H1 (cell line): ENCODE results near the gene POLA1. TPM values are rescaled to one million over a fixed set of nuclear protein-coding genes. Genes with fewer than 3 reads are reported as not detected.

Source experiments
- CTCF ChIA-PET: fragments of 300-600 bp; sonication (Branson Sonifier 250); formaldehyde crosslinking; loops from one replicate; lab custom pipeline; 2021; ENCODE audit not compliant: partially characterized antibody; lab: Charles Lee
- POLR2A ChIA-PET: fragments of 300-600 bp; sonication (Branson Sonifier 250); formaldehyde crosslinking; loops from one replicate; lab custom pipeline; 2021; ENCODE audit warnings: inconsistent platforms; ENCODE audit not compliant: partially characterized antibody; lab: Charles Lee
- DNase-seq, 2 experiments: peaks; one replicate each; pipeline versions ENCODE4 v3.0.0 to v3.0.0-alpha.2; 2010 to 2022; ENCODE audit warnings: low spot score in 2 of 2, low read depth in 1 of 2, mixed read lengths in 1 of 2
- FAIRE-seq: peaks from 2 replicates; lab custom pipeline; 2011; peaks lifted over from hg19 to GRCh38; lab: Jason Lieb, UNC
- H2AFZ ChIP-seq: 2 replicates; pipeline ENCODE4 v1.8.1; 2012; ENCODE audit warnings: low read length, inconsistent platforms
- H2AK5ac ChIP-seq: 2 replicates; pipeline ENCODE4 v1.6.1; 2013; ENCODE audit warnings: low read depth, low read length
- H2BK120ac ChIP-seq: replicated peaks from 2 replicates; pipeline ENCODE3; 2013; ENCODE audit warnings: low read depth, low read length, inconsistent platforms
- H2BK12ac ChIP-seq: 2 replicates; pipeline ENCODE4 v1.6.1; 2013; ENCODE audit warnings: low read depth, low read length
- H2BK15ac ChIP-seq: 2 replicates; pipeline ENCODE4 v1.6.1; 2013; ENCODE audit warnings: low read length
- H2BK20ac ChIP-seq: 2 replicates; pipeline ENCODE4 v1.6.1; 2013; ENCODE audit warnings: low read length
- H2BK5ac ChIP-seq: 2 replicates; pipeline ENCODE4 v1.6.1; 2013; ENCODE audit warnings: low read depth, low read length
- H3K14ac ChIP-seq: 2 replicates; pipeline ENCODE4 v1.6.1; 2013; ENCODE audit warnings: inconsistent platforms; ENCODE audit not compliant: insufficient read length
- H3K18ac ChIP-seq: 2 replicates; pipeline ENCODE4 v1.6.1; 2013; ENCODE audit warnings: low read length; ENCODE audit errors: extremely low read depth
- H3K23ac ChIP-seq: 2 replicates; pipeline ENCODE4 v1.6.1; 2013; ENCODE audit warnings: inconsistent platforms; ENCODE audit not compliant: insufficient read length
- H3K23me2 ChIP-seq: 2 replicates; pipeline ENCODE4 v1.6.1; 2013; ENCODE audit warnings: low read depth, low read length
- H3K27ac ChIP-seq: 2 replicates; pipeline ENCODE4 v1.6.1; 2011; ENCODE audit warnings: low read depth, low read length, inconsistent platforms
- H3K27me3 ChIP-seq, 4 experiments: replicated peaks in 1 of 4; 1 replicate in 1 of 4; 2 replicates in 3 of 4; pipeline versions ENCODE4 v1.6.1 to v1.8.1; 2011 to 2013; ENCODE audit warnings: low read length in 3 of 4, mild to moderate bottlenecking in 3 of 4, inconsistent platforms in 2 of 4, mixed read lengths in 2 of 4, moderate library complexity in 1 of 4; ENCODE audit not compliant: control insufficient read depth in 3 of 4, insufficient read depth in 3 of 4; ENCODE audit errors: extremely low read depth in 1 of 4
- H3K36me3 ChIP-seq, 4 experiments: 2 replicates each; pipeline versions ENCODE4 v1.6.1 to v1.8.1; 2011 to 2013; ENCODE audit warnings: mild to moderate bottlenecking in 4 of 4, low read length in 3 of 4, moderate library complexity in 2 of 4, control low read depth in 1 of 4, inconsistent platforms in 1 of 4; ENCODE audit not compliant: insufficient read depth in 4 of 4, control insufficient read depth in 2 of 4
- H3K4ac ChIP-seq: replicated peaks from 2 replicates; pipeline ENCODE3; 2013; ENCODE audit warnings: low read length, low read depth, mixed read lengths, inconsistent platforms; ENCODE audit not compliant: insufficient read length
- H3K4me1 ChIP-seq, 4 experiments: replicated peaks in 1 of 4; 1 replicate in 1 of 4; 2 replicates in 3 of 4; pipeline versions ENCODE4 v1.6.1 to v1.8.1; 2011 to 2013; ENCODE audit warnings: low read length in 3 of 4, inconsistent platforms in 2 of 4, mixed read lengths in 1 of 4; ENCODE audit not compliant: insufficient read depth in 4 of 4, control insufficient read depth in 3 of 4
- H3K4me2 ChIP-seq, 2 experiments: 2 replicates each; pipeline versions ENCODE4 v1.6.1 to v1.8.1; 2011 to 2013; ENCODE audit warnings: low read depth in 2 of 2, low read length in 2 of 2, control low read depth in 1 of 2, inconsistent platforms in 1 of 2, mild to moderate bottlenecking in 1 of 2; ENCODE audit not compliant: insufficient read depth in 1 of 2
- H3K4me3 ChIP-seq, 4 experiments: fragments of 200-600, 300-600 bp in 1 of 4; sonication (generic), shearing (Covaris generic), sonication (Bioruptor Twin) in 1 of 4; 2 replicates each; pipeline versions ENCODE4 v1.5.1 to v1.8.1; 2011 to 2016; ENCODE audit warnings: low read length in 4 of 4, low read depth in 3 of 4, control low read depth in 2 of 4, inconsistent platforms in 2 of 4, mild to moderate bottlenecking in 2 of 4, mixed read lengths in 1 of 4, moderate library complexity in 1 of 4; ENCODE audit not compliant: insufficient read depth in 2 of 4; ENCODE audit errors: extremely low read depth in 1 of 4
- H3K56ac ChIP-seq: replicated peaks from 2 replicates; pipeline ENCODE3; 2013; ENCODE audit warnings: low read depth, mild to moderate bottlenecking, mixed read lengths, low read length, inconsistent platforms; ENCODE audit not compliant: insufficient read length
- H3K79me1 ChIP-seq: 2 replicates; pipeline ENCODE4 v1.6.1; 2013; ENCODE audit warnings: low read depth, low read length, control low read depth
- H3K79me2 ChIP-seq, 2 experiments: 2 replicates each; pipeline versions ENCODE4 v1.6.1 to v1.8.1; 2012 to 2013; ENCODE audit warnings: low read length in 2 of 2, mild to moderate bottlenecking in 2 of 2, inconsistent platforms in 1 of 2; ENCODE audit not compliant: insufficient read depth in 2 of 2, control insufficient read depth in 1 of 2
- H3K9ac ChIP-seq, 4 experiments: replicated peaks in 1 of 4; 1 replicate in 1 of 4; 2 replicates in 3 of 4; pipeline versions ENCODE4 v1.6.1 to v1.8.1; 2011 to 2013; ENCODE audit warnings: low read depth in 3 of 4, low read length in 3 of 4, control low read depth in 2 of 4, mild to moderate bottlenecking in 2 of 4, moderate library complexity in 2 of 4, inconsistent platforms in 1 of 4; ENCODE audit errors: extremely low read depth in 1 of 4
- H3K9me3 ChIP-seq, 2 experiments: 2 replicates each; pipeline versions ENCODE4 v1.6.1 to v1.8.1; 2012 to 2013; ENCODE audit warnings: mild to moderate bottlenecking in 2 of 2, moderate library complexity in 2 of 2, control low read depth in 1 of 2, inconsistent platforms in 1 of 2, low read depth in 1 of 2, low read length in 1 of 2, mixed read lengths in 1 of 2; ENCODE audit not compliant: insufficient read depth in 2 of 2
- H4K20me1 ChIP-seq, 2 experiments: replicated peaks in 1 of 2; 2 replicates each; pipeline versions ENCODE3 to v1.8.1; 2011 to 2013; ENCODE audit warnings: inconsistent platforms in 2 of 2, low read length in 2 of 2, mild to moderate bottlenecking in 1 of 2; ENCODE audit not compliant: insufficient read depth in 2 of 2, control insufficient read depth in 1 of 2
- H4K5ac ChIP-seq: 2 replicates; pipeline ENCODE4 v1.6.1; 2013; ENCODE audit warnings: low read length, low read depth, mixed read lengths, inconsistent platforms; ENCODE audit not compliant: insufficient read length
- H4K8ac ChIP-seq: 2 replicates; pipeline ENCODE4 v1.8.0; 2013; ENCODE audit warnings: mild to moderate bottlenecking, moderate library complexity, low read length, inconsistent platforms; ENCODE audit not compliant: insufficient read depth; ENCODE audit errors: extremely low read depth
- H4K91ac ChIP-seq: replicated peaks from 2 replicates; pipeline ENCODE3; 2013; ENCODE audit warnings: low read length, mixed read lengths, inconsistent platforms; ENCODE audit not compliant: insufficient read length
- ATF2 ChIP-seq: IDR thresholded peaks from 2 replicates; pipeline ENCODE4 v1.6.1; 2012; ENCODE audit warnings: low read length, inconsistent platforms
- BCL11A ChIP-seq, 2 experiments: IDR thresholded peaks; one replicate each; pipeline ENCODE4 v1.6.1; 2011; ENCODE audit warnings: low read depth in 2 of 2, low read length in 2 of 2, mild to moderate bottlenecking in 2 of 2
- BRCA1 ChIP-seq: IDR thresholded peaks from 2 replicates; pipeline ENCODE4 v1.6.1; 2012; ENCODE audit warnings: low read depth, low read length, improper control_type of control experiment
- CEBPB ChIP-seq: IDR thresholded peaks from 2 replicates; pipeline ENCODE4 v1.6.1; 2012; ENCODE audit warnings: low read depth, low read length
- GABPA ChIP-seq: IDR thresholded peaks from 2 replicates; pipeline ENCODE4 v1.6.1; 2011; ENCODE audit warnings: mild to moderate bottlenecking, low read length, moderate library complexity, borderline replicate concordance; ENCODE audit not compliant: insufficient read depth
- HDAC6 ChIP-seq: IDR thresholded peaks from one replicate; pipeline ENCODE4 v1.7.1; 2012; ENCODE audit warnings: low read depth, mild to moderate bottlenecking, inconsistent platforms, low read length, moderate library complexity
- NRF1 ChIP-seq: IDR thresholded peaks from 2 replicates; pipeline ENCODE4 v1.6.1; 2011; ENCODE audit warnings: mild to moderate bottlenecking, low read depth, low read length, improper control_type of control experiment
- PHF8 ChIP-seq: fragments of 200-600 bp; sonication (generic); conservative IDR thresholded peaks from 2 replicates; pipeline ENCODE4 v1.7.1; 2012; ENCODE audit warnings: low read depth, mild to moderate bottlenecking, inconsistent platforms, low read length, moderate library complexity
- POLR2A ChIP-seq, 2 experiments: IDR thresholded peaks; 1 replicate in 1 of 2; 2 replicates in 1 of 2; pipeline ENCODE4 v1.6.1; 2011; ENCODE audit warnings: low read depth in 2 of 2, low read length in 2 of 2, mild to moderate bottlenecking in 2 of 2; ENCODE audit errors: control extremely low read depth in 1 of 2
- SP4 ChIP-seq: IDR thresholded peaks from 2 replicates; pipeline ENCODE4 v1.6.1; 2012; ENCODE audit warnings: low read length, inconsistent platforms
- TEAD4 ChIP-seq: IDR thresholded peaks from 2 replicates; pipeline ENCODE4 v1.6.1; 2012; ENCODE audit warnings: low read depth, low read length, inconsistent platforms, mixed read lengths
- WGBS, 2 experiments: shearing (Covaris generic) in 1 of 2; methylation state at CpG; one replicate each; pipeline versions ENCODE4 v1.1.6 to v1.1.7; 2013 to 2015; ENCODE audit warnings: low lambda C conversion rate in 2 of 2, mixed read lengths in 2 of 2, inconsistent platforms in 1 of 2, low coverage in 1 of 2, missing lambda C conversion rate in 1 of 2; ENCODE audit not compliant: insufficient replicate concordance in 2 of 2, insufficient coverage in 1 of 2, insufficient read length in 1 of 2; ENCODE audit errors: extremely low coverage in 1 of 2, missing lambda C conversion rate in 1 of 2; 5-methylcytosine and 5-hydroxymethylcytosine counted together
- polyA plus RNA-seq, 7 experiments: library from polyadenylated mRNA; depleted of rRNA in 3 of 7; stranded (reverse) in 5 of 7; unstranded in 2 of 7; fragments of >200 nt in 5 of 7; fragments of 200-250 nt in 2 of 7; gene quantifications; 1 replicate in 5 of 7; 2 replicates in 1 of 7; 4 replicates in 1 of 7; pipeline versions ENCODE4 v1.2.1 to v1.2.3, GENCODE V29; 2011 to 2013; ENCODE audit warnings: missing spikeins in 2 of 7, mixed read lengths in 2 of 7
- total RNA-seq: library from RNA; stranded (reverse); fragmentation: NEBNext Ultra II Directional; extraction: Animal tissue kit (Norgen Biotek cat#: 25700); gene quantifications from 2 replicates; pipeline ENCODE4 v1.2.1, GENCODE V29; 2021
- TF ChIP-seq, protein P1 (sequence below): IDR thresholded peaks from 2 replicates; pipeline ENCODE4 v1.6.1; 2012; ENCODE audit warnings: inconsistent platforms

POLA1 gene
- total and polyA plus RNA-seq, 2 of the 8 experiments (the other 6 are each of a cell fraction or from before 2014, with no cell fraction given) = 5.6 to 34.9 TPM

- no peak overlapping the region for H3K4me3 ChIP-seq
- no peaks in the 10 kb centered on the region for H3K79me1 ChIP-seq
- H2BK20ac ChIP-seq = no peak overlapping the region
- DNase-seq (no peak), FAIRE-seq (no peak)
- no peak overlapping the region for H2BK120ac ChIP-seq
- no peaks in the 10 kb centered on the region for H3K79me2 ChIP-seq
- no peak overlapping the region for H3K9ac ChIP-seq
- H3K4me2 ChIP-seq = no peak overlapping the region
- no peaks in the 10 kb centered on the region for H4K20me1 ChIP-seq
- no peak overlapping the region for H2AFZ ChIP-seq
- H3K4me1 ChIP-seq = no peaks in the 10 kb centered on the region; a peak in 1 of 7 replicates
- no peak overlapping the region for H3K56ac ChIP-seq
- H3K27me3 ChIP-seq = no peaks in the 10 kb centered on the region
- H2BK5ac ChIP-seq = no peak overlapping the region
- POLR2A ChIA-PET = no interaction called here
- no peak overlapping the region for H3K18ac ChIP-seq
- H3K14ac ChIP-seq = no peak overlapping the region
- H4K5ac ChIP-seq = no peak overlapping the region
- H2BK12ac ChIP-seq = no peak overlapping the region
- H2BK15ac ChIP-seq = no peak overlapping the region
- no peaks in the 10 kb centered on the region for H3K23me2 ChIP-seq
- H2AK5ac ChIP-seq = no peak overlapping the region
- H3K23ac ChIP-seq = no peak overlapping the region
- H3K27ac ChIP-seq = no peak overlapping the region
- H3K4ac ChIP-seq = no peak overlapping the region
- H4K91ac ChIP-seq = no peak overlapping the region
- H3K9me3 ChIP-seq = no peaks in the 10 kb centered on the region
- CTCF ChIA-PET = interaction anchor here (1.4 kb wide), 1 partner anchor 162 kb away, joined by 3 read pairs; no protein-coding TSS in a partner anchor
- H3K36me3 ChIP-seq = no peaks in the 10 kb centered on the region; a peak in 1 of 8 replicates
- WGBS, 2 experiments = 89% methylated on average over 4 of the region's 4 CpGs; no CpG with 5 or more reads in 1 of the 2 experiments
- no peak overlapping the region for H4K8ac ChIP-seq
- TF ChIP-seq POLR2A (IDR thresholded peaks at IDR 0.05; ENCODE audit: control extremely low read depth in 1 of 2, low read depth in 2 of 2, low read length in 2 of 2) (no peak), BCL11A (IDR thresholded peaks at IDR 0.05; ENCODE audit: low read depth in 2 of 2, low read length in 2 of 2) (no peak), PHF8 (no peak), NRF1 (no peak), HDAC6 (no peak), CEBPB (no peak), TEAD4 (no peak), BRCA1 (no peak), GABPA (no peak), ATF2 (no peak), SP4 (no peak)
- TF ChIP-seq, protein P1, sequence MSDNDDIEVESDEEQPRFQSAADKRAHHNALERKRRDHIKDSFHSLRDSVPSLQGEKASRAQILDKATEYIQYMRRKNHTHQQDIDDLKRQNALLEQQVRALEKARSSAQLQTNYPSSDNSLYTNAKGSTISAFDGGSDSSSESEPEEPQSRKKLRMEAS = no peak
Observed at GRCh38 chrX:24858004-24858746, 164.5 kb downstream of the POLA1 start.
